Posterior cingulate gyrus (tissue), 11 donors: ENCODE data around the gene ACOT6.
"Not testable (repeated sequence)": the region's sequence is repeated elsewhere in the genome, so short reads cannot be mapped to it uniquely, and the experiment has no call there.

Experiments
- DNase-seq, 10 donors: peaks; one replicate each; pipeline versions ENCODE4 v3.0.0 to v3.0.0-alpha.2; 2020 to 2021; ENCODE audit warnings: mixed read lengths in 3 of 10
- intact Hi-C: fragments of 100-400 bp; cut with DNase I; formaldehyde crosslinking; loops from one replicate; pipeline ENCODE4 v1.15.1; 2023

ACOT6 gene, protein sequence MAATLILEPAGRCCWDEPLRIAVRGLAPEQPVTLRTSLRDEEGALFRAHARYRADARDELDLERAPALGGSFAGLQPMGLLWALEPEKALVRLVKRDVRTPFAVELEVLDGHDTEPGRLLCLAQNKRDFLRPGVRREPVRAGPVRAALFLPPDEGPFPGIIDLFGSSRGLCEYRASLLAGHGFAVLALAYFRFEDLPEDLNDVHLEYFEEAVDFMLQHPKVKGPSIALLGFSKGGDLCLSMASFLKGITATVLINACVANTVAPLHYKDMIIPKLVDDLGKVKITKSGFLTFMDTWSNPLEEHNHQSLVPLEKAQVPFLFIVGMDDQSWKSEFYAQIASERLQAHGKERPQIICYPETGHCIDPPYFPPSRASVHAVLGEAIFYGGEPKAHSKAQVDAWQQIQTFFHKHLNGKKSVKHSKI

DNA sequence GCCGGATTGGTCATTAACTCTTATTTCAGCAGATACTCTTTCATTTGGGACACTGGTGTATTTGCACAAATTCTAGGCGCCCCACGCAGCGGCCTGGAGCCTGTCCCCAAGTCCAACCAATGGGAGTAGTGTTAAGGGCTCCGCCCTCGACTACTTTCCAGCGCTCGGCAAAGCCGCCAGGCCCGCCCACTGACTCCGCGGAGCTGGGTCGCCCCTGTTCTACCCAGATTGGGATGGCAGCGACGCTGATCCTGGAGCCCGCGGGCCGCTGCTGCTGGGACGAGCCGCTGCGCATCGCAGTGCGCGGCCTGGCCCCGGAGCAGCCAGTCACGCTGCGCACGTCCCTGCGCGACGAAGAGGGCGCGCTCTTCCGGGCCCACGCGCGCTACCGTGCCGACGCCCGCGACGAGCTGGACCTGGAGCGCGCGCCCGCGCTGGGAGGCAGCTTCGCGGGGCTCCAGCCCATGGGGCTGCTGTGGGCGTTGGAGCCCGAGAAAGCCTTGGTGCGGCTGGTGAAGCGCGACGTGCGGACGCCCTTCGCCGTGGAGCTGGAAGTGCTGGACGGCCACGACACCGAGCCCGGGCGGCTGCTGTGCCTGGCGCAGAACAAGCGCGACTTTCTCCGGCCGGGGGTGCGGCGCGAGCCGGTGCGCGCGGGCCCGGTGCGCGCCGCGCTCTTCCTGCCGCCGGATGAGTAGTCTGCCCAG, at the start of gene ACOT6:
Gene ACOT6 (plus strand): TSS at position 179 of the 707 bp plus-strand sequence. CDS start 55 bp downstream, at position 234.
- peak; percentile 46 to 95 (median 72) for DNase-seq
- intact Hi-C loops: no loop called here

DNA sequence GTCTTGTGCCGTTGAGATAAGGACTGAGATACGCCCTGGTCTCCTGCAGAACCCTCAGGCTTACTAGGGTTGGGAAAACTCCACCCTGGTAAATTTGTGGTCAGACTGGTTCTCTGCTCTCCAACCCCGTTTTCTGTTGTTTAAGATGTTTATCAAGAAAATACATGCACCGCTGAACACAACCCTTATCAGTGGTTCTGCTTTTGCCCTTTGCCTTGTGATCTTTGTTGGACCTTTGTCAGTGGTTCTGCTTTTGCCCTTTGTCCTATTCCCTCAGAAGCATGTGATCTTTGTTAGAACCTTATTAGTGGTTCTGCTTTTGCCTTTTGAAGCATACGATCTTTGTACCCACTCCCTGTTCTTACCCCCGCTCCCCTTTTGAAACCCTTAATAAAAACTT, 49.6 kb upstream of the ACOT6 start:
- intact Hi-C loops, DNase-seq: not testable (repeated sequence)

- peak in 1 of 10 donors; percentile 52 for DNase-seq
- intact Hi-C loops: loop anchor here (5.0 kb wide), 1 partner anchor 74 kb away; the partner anchor contains the start of gene RIOX1
Observed at GRCh38 chr14:73566431-73566830, 45.9 kb upstream of the ACOT6 start.

DNA sequence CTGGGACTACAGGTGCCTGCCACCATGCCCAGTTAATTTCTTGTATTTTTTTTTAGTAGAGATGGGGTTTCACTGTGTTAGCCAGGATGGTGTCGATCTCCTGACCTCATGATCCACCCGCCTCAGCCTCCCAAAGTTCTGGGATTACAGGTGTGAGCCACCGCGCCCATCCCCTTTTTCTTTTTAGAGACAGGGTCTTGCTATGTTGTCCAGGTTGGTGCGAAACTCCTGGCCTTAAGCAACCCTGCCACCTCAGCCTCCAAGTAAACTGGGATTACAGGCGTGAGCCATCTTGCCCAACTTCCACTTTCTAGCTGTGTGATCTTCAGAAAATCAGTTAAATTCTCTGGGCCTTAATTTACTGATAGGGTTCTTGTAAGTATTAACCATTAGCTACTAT, 45.4 kb upstream of the ACOT6 start:
- DNase-seq: not testable (repeated sequence)
- intact Hi-C loops: loop anchor here (5.0 kb wide), 1 partner anchor 75 kb away; the partner anchor contains the start of gene RIOX1

- no peak for DNase-seq
- intact Hi-C loops: loop anchor here (5.0 kb wide), 1 partner anchor 75 kb away; the partner anchor contains the start of gene RIOX1
Observed at GRCh38 chr14:73567358-73567757, 45.0 kb upstream of the ACOT6 start.

DNA sequence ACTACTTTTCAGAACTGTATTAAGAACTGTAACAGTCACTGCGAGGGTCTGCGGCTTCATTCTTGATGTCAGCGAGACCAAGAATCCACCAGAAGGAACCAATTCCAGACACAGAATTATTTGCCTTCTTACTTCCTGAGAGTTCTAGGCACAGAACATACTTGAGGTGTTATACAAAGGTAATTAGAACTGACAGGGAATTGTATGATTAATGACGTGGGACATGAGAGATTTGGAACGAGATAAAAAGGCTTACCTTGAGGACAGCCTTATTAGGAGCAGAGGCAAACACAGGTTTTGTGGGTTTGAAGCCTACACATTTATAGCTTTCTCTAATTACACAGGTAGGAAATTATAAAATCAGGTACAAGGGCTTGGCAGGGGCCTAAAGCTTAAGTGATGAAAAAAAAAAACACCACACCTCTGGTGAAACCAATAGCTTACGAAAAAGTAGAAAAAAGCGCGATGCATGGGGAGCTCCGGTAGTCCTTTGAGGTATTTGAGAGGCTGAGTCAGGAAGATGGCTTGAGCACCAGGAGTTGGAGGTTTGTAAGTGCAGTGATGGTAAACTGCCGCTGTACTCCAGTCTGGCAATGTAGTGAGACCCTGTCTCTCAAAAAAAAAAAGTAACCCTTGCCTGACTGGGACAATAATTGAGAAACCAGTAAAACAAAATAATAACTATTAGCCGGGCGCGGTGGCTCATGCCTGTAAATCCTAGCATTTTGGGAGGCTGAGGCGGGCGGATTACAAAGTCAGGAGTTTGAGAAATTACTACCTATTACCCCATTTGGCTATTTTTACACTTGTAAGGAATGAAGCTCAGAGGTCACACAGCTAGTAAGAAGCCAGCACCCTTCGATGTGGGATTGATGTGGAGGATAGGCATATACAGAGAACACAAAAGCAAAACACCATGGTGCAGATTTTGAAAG, 44.1 kb upstream of the ACOT6 start:
- DNase-seq: no peak
- intact Hi-C loops: loop anchor here (5.0 kb wide), 1 partner anchor 76 kb away; the partner anchor contains the start of gene RIOX1

DNA sequence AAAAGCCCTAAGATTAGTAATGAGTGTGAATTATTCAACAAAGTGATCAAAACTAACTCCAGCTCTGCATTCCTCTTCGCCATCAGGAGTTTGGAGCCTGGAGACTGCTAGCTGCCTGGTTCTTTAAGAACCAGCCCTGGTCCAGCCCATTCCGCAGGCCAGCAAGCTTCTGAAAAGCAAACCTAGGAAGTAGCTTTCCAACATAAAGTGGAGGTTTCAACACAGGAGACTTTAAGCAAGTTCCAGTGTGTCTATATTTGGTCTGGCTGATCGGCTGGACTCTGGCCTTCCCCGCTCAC, 43.5 kb upstream of the ACOT6 start:
- DNase-seq: not testable (repeated sequence)
- intact Hi-C loops: loop anchor here (5.0 kb wide), 1 partner anchor 77 kb away; the partner anchor contains the start of gene RIOX1

- peak; percentile 42 to 95 (median 58) for DNase-seq
- intact Hi-C loops: loop anchor here (5.0 kb wide), 1 partner anchor 77 kb away; the partner anchor contains the start of gene RIOX1
Observed at GRCh38 chr14:73569185-73569958, 42.9 kb upstream of the ACOT6 start, which contains the start of gene ACOT2. TSS of gene ACOT2 (plus strand) at chr14:73569213. CDS start at chr14:73569241, 28 bp downstream.

- peak in 5 of 10 donors; percentile 22 to 90 (median 51) for DNase-seq
- intact Hi-C loops: not testable (repeated sequence)
Observed at GRCh38 chr14:73570913-73571312, 41.4 kb upstream of the ACOT6 start.

- DNase-seq, intact Hi-C loops: not testable (repeated sequence)
Observed at GRCh38 chr14:73573034-73573433, 39.3 kb upstream of the ACOT6 start.

- intact Hi-C loops: not testable (repeated sequence)
Observed at GRCh38 chr14:73573740-73574139, 38.6 kb upstream of the ACOT6 start.

GRCh38 chr14:73574251-73574650, 38.1 kb upstream of the ACOT6 start:
- intact Hi-C loops, DNase-seq: not testable (repeated sequence)

More at GRCh38 chr14:73573740-73574139, 38.6 kb upstream of the ACOT6 start:
- not testable (repeated sequence) for DNase-seq

- DNase-seq: no peak
- intact Hi-C loops: no loop called here
Observed at GRCh38 chr14:73576391-73576790, 35.9 kb upstream of the ACOT6 start.

DNA sequence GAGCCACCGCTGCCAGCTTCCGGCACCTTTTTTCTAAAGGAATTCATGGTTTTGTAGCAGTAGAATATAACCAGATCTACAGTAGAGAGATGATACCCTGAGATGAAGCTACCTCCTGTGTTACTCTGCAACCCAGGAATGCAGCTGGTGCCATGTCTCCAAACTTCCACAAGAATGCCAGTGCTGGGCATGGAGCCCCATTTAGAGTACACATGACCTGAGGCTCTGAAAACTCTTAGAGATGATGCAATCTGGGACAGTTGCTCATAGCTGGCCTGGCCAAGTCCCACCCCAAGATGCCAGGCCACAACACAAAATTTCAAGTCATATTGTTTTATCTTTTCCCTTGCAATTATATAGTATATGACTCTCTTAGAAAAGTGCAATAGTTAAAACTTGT, 35.1 kb upstream of the ACOT6 start:
- intact Hi-C loops: not testable (repeated sequence)

DNA sequence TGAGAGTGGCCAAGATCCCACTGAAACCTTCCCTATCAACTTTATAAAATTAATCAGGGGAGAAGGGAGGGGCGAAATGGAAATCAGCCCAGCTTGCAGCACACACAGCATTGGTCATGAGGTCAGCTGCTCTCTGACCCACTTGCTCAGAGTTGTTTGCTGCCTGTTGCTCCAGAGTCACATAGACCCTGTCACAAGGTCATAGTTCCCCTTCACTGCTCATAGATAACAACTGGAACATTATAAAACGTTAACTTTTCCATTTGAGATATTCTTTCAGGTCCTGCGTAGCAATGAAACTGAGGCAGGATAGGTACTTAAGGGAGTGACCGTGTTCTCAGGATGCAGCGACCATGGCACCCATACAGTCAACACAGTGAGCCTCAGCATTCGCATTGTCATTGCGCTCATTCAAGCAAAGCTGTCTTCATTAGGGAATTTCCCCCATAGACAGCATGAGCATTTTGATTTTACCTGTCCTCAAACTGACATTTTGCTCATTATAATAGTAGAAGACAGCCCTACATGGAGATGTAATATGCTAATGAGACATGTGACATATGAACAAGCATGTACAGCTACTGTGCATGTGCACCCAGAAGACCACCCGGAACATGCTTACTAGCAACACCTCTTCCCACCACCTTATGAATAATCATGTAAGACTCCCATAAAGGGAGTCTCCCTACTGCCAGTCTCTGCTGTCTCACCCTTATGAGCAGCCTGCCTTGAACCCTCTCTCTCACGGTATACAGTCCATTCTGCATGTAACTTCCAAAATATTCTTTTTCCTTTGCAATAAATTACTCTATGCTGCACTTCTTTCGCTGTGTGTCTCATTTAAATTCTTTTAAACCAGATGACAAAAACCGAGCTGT, 30.0 kb upstream of the ACOT6 start:
- intact Hi-C loops, DNase-seq: not testable (repeated sequence)

More for the DNA sequence above, 35.1 kb upstream of the ACOT6 start:
- not testable (repeated sequence) for DNase-seq

DNA sequence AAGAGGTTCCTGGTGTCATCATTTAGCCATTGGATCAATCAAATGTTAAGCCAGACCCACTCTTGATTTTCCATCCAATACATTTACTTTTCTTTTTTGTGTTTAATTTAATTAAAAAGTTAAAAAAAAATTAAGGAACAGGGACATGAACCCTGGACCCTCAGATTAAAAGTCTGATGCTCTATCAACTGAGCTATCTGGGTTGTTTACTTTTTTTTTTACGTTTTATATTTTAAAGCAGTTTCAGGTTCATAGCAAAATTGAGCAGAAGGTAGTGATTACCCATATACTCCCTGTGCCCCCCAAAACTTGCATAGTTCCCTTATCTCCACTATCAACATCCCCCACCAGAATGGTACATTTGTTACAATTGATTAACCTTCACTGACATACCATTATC, 23.6 kb upstream of the ACOT6 start:
- no peak for DNase-seq
- intact Hi-C loops: no loop called here

- intact Hi-C loops: no loop called here
- no peak for DNase-seq
Observed at GRCh38 chr14:73589116-73589515, 23.2 kb upstream of the ACOT6 start.

GRCh38 chr14:73590673-73591004, 21.7 kb upstream of the ACOT6 start:
- intact Hi-C loops, DNase-seq: not testable (repeated sequence)
